WI38 (cell line): Measurements from ENCODE around the gene RFTN2.
"Not testable (repeated sequence)": the region's sequence is repeated elsewhere in the genome, so short reads cannot be mapped to it uniquely, and the experiment has no call there.

Source experiments
- H3K4me3 ChIP-seq: 2 replicates; pipeline ENCODE4 v1.5.1; 2011; ENCODE audit warnings: low read depth, mild to moderate bottlenecking, control low read depth, low read length
- TF ChIP-seq, protein P1 (sequence below): IDR thresholded peaks from 2 replicates; pipeline ENCODE4 v1.5.1; 2012; ENCODE audit warnings: low read depth, mild to moderate bottlenecking, control low read depth, low read length

Gene RFTN2

DNA sequence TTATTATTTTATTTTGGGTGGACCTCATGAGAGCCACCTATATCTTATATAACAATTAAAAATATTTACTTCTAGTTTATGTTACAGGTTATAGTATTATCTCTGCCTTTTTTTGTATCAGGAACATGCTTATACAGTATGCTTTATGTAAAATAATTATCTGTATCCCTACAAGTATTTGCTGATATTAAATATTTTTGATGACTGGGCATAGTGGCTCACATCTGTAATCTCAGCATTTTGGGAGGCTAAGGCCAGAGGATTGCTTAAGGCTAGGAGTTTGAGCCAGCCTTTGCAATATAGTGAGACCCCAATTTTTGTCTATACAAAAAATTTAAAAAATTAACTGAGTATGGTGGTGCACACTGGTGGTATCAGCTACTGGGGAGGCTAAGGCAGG is 119.9 kb downstream of the RFTN2 start:
- TF ChIP-seq, protein P1, sequence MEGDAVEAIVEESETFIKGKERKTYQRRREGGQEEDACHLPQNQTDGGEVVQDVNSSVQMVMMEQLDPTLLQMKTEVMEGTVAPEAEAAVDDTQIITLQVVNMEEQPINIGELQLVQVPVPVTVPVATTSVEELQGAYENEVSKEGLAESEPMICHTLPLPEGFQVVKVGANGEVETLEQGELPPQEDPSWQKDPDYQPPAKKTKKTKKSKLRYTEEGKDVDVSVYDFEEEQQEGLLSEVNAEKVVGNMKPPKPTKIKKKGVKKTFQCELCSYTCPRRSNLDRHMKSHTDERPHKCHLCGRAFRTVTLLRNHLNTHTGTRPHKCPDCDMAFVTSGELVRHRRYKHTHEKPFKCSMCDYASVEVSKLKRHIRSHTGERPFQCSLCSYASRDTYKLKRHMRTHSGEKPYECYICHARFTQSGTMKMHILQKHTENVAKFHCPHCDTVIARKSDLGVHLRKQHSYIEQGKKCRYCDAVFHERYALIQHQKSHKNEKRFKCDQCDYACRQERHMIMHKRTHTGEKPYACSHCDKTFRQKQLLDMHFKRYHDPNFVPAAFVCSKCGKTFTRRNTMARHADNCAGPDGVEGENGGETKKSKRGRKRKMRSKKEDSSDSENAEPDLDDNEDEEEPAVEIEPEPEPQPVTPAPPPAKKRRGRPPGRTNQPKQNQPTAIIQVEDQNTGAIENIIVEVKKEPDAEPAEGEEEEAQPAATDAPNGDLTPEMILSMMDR: no peak

DNA sequence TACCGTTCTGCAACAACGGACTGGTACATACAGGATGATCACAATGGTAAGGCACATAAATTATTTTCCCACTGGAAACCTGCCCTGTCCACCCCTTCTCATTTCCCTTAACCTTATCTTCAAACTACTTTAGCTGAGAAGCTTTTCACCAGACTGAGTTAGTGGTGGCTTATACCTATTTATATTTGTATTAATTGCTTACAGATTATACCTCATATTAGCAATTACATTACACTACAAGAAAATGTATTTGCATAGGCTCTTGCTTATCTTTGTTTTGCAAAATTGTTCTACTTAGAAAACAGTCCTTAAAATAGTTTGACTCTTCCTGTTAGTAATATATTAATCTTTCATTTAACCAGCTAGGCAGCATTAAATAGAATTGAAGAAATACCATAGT is 124.1 kb downstream of the RFTN2 start:
- not testable (repeated sequence) for H3K4me3 ChIP-seq

More for the DNA sequence above, 119.9 kb downstream of the RFTN2 start:
- H3K4me3 ChIP-seq: no peak overlapping the region

DNA sequence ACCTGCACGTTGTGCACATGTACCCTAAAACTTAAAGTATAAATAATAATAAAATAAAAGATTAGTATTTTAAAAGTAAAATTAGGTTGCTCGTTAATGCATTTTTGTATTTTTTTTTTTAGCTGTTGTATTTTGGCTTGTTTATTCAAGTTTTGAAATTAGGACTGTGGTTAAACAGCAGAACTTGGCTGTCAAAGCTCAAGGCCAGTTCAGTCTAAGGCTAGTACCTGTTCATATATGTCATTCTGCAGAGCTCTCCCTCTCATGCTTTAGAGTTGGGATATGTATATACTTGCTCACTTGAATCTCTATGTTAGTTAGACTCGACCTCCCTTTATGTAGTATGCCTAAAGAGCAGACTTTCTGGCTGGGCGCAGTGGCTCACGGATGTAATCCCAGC is 126.8 kb downstream of the RFTN2 start:
- no peak overlapping the region for H3K4me3 ChIP-seq
- TF ChIP-seq, protein P1: no peak

DNA sequence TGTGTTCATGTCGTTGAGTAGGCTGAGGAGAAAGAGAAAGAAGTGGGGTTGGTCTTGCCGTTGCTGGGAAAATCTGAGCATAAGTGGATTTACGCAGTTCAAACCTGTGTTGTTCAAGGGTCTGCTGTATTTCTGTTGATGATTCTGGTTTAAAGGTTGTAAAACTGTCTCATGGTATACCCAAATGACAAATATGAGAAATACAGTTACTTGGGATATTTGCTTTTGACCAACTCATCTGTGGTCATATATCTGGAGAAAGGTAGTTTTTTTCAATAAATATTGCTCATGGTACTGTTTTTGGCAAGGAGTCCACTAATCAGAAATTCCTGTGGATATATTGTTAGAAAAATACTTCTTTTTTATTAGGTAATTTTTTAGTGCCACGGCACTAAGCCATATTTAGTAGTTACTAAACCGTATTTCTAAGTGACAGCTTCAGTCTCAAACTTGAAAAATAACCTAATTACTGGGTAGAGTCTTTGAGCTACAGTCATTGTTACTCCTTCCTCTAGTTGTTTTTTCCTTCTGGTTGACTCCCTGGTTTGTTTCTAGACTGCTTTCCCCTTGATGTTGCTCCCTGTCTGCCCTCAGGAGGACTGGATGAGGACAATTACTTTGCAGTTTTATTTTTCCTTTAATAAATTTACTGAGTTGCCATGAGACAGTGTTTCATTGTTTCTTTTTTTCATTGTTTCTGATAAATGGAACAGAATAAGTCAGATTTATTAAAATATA is 128.1 kb downstream of the RFTN2 start:
- TF ChIP-seq, protein P1: no peak
- H3K4me3 ChIP-seq: no peak overlapping the region

DNA sequence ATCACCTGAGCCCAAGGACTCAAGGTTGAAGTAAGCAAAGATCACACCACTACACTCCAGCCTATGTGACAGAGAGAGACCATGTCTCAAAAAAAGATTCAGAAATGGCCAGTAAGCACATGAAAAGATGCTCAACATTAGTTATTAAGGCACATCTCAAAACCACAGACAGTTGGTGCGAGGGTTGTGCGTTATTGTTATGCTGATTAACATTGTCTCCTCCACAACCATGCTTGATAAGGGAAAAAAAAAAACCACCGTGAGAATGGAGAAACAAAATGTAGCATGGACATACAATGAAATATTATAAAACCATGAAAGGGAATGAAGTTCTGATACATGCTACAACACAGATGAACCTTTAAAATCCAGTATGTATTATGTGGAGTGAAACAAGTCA is 132.2 kb downstream of the RFTN2 start:
- H3K4me3 ChIP-seq: no peak overlapping the region
- TF ChIP-seq, protein P1: no peak

DNA sequence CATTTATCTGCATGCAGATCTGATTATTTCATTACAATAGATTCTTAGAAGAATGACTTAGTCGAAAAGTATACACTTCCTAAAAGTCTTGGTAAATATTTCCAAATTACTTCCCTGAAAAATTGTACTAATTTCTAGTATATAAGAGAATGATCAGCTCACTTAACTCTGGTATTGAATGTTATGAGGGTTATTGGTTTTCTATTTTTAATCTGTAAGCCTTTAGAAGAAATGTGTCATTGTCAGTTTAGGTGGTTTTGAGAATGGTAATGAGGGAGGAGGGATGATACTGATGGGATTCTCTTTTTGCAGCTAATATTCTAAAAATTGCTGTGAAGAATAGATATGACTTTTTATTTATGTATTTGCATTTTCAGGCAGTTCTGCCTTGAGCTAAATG is 135.7 kb downstream of the RFTN2 start:
- no peak overlapping the region for H3K4me3 ChIP-seq
- TF ChIP-seq, protein P1: no peak

DNA sequence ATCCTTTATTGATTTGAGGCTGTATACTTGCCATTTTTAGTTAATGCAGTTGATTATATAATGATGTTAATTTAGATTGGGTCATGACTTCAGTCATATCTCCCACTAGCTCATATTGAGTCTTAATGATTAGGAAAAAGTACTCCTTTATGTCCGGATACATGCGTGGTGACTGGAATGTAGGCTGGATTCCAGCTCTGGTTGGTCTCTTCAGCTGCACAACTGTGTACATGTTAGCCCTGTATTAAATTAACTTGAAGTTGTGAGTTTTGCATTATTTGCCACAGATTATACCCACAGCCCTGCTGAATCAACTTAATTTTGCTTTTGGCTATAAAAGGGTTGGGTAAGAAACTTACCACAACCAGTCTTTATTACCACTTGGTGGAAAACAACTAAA is 137.0 kb downstream of the RFTN2 start:
- no peak overlapping the region for H3K4me3 ChIP-seq
- TF ChIP-seq, protein P1: no peak
